ENCODE results near the gene EGLN1. TPM values are rescaled to one million over a fixed set of nuclear protein-coding genes. Genes with fewer than 3 reads are reported as not detected.

The EGLN1 gene
- total RNA-seq, 4 donors from 2014 or later = 34.7 to 53.1 (median 39.8) TPM

- Histone ChIP-seq H3K4me1 (peaks cover 0 to 43% (median 19%) of the 10 kb centered on the region in 4 donors), H3K27ac (no peak overlapping the region), H3K36me3 (no peaks in the 10 kb centered on the region), H3K4me3 (peak overlapping the region in 3 of 4 donors; percentile 7 to 85 (median 24)), H3K27me3 (no peaks in the 10 kb centered on the region), H3K9me3 (no peaks in the 10 kb centered on the region)
- no peak for DNase-seq
- TF ChIP-seq CTCF (IDR thresholded peaks at IDR 0.05) (no peak), POLR2A (IDR thresholded peaks at IDR 0.05) (no peak)
Measured at GRCh38 chr1:231334952-231335351, 87.1 kb downstream of the EGLN1 start.

- no peak for DNase-seq
- H3K9me3 ChIP-seq = no peaks in the 10 kb centered on the region
- H3K36me3 ChIP-seq = no peaks in the 10 kb centered on the region
- TF ChIP-seq POLR2A (IDR thresholded peaks at IDR 0.05) (no peak), CTCF (IDR thresholded peaks at IDR 0.05) (no peak)
- H3K27ac ChIP-seq = no peak overlapping the region
- peak overlapping the region in 2 of 4 donors; percentile 24 to 85 for H3K4me3 ChIP-seq
- no peaks in the 10 kb centered on the region for H3K27me3 ChIP-seq
- peaks cover 0 to 39% (median 19%) of the 10 kb centered on the region in 4 donors for H3K4me1 ChIP-seq
Measured at GRCh38 chr1:231334079-231334666, 87.9 kb downstream of the EGLN1 start.

GRCh38 chr1:231332761-231333160 lies 89.3 kb downstream of the EGLN1 start:
- TF ChIP-seq POLR2A (IDR thresholded peaks at IDR 0.05) (no peak), CTCF (IDR thresholded peaks at IDR 0.05) (no peak)
- H3K27ac ChIP-seq = no peak overlapping the region
- H3K27me3 ChIP-seq = no peaks in the 10 kb centered on the region
- H3K9me3 ChIP-seq = no peaks in the 10 kb centered on the region
- H3K4me3 ChIP-seq = no peak overlapping the region
- no peaks in the 10 kb centered on the region for H3K36me3 ChIP-seq
- peaks cover 0 to 38% (median 19%) of the 10 kb centered on the region in 4 donors for H3K4me1 ChIP-seq
- no peak for DNase-seq

GRCh38 chr1:231329483-231329882 lies 92.6 kb downstream of the EGLN1 start:
- no peak overlapping the region for H3K27ac ChIP-seq
- DNase-seq = no peak
- no peaks in the 10 kb centered on the region for H3K27me3 ChIP-seq
- peaks cover 0 to 16% (median under 1%) of the 10 kb centered on the region in 4 donors for H3K4me1 ChIP-seq
- no peak for TF ChIP-seq POLR2A (IDR thresholded peaks at IDR 0.05)
- TF ChIP-seq CTCF (IDR thresholded peaks at IDR 0.05) = no peak
- no peaks in the 10 kb centered on the region for H3K9me3 ChIP-seq
- no peaks in the 10 kb centered on the region for H3K36me3 ChIP-seq
- no peak overlapping the region for H3K4me3 ChIP-seq

- TF ChIP-seq CTCF (IDR thresholded peaks at IDR 0.05) = no peak
- TF ChIP-seq POLR2A (IDR thresholded peaks at IDR 0.05) = no peak
- Histone ChIP-seq H3K27ac (no peak overlapping the region), H3K4me3 (no peak overlapping the region), H3K36me3 (no peaks in the 10 kb centered on the region), H3K4me1 (no peaks in the 10 kb centered on the region), H3K27me3 (no peaks in the 10 kb centered on the region), H3K9me3 (no peaks in the 10 kb centered on the region)
- DNase-seq = no peak
Measured at GRCh38 chr1:231327617-231328016, 94.5 kb downstream of the EGLN1 start.
